ENCODE results near the gene OR2T35.
"Not testable (repeated sequence)": the region's sequence is repeated elsewhere in the genome, so short reads cannot be mapped to it uniquely, and the experiment has no call there.

- not testable (repeated sequence) for TF ChIP-seq CTCF (IDR thresholded peaks at IDR 0.05; ENCODE audit: extremely low read depth in 1 of 2, insufficient read depth in 1 of 2, low read depth in 1 of 2, low read length in 2 of 2); POLR2A (IDR thresholded peaks at IDR 0.05; ENCODE audit: low read depth, low read length); POLR2AphosphoS5 (IDR thresholded peaks at IDR 0.05; ENCODE audit: insufficient read depth, low read depth, low read length); EZH2 (IDR thresholded peaks at IDR 0.05; ENCODE audit: borderline replicate concordance, low read depth, low read length, severe bottlenecking); JUN (IDR thresholded peaks at IDR 0.05; ENCODE audit: borderline replicate concordance, insufficient read depth, insufficient read length, low read depth); FOS (IDR thresholded peaks at IDR 0.05; ENCODE audit: borderline replicate concordance, insufficient read depth, low read length); MYC (IDR thresholded peaks at IDR 0.05; ENCODE audit: low read depth, low read length)
These were observed 4.2 kb downstream of the OR2T35 start for GRCh38 chr1:248640906-248641305.
